ENCODE results near the gene AZU1. TPM values are rescaled to one million over a fixed set of nuclear protein-coding genes. Genes with fewer than 3 reads are reported as not detected.

The AZU1 gene
- total RNA-seq, 1 experiment from 2014 or later: not detected

- DNase-seq (ENCODE audit: low spot score): peak; percentile 97
These were observed 30.7 kb upstream of the AZU1 start, which contains the start of gene PTBP1 for GRCh38 chr19:796692-797527. TSS of gene PTBP1 (plus strand) at chr19:797452. CDS start at chr19:797498, 46 bp downstream.

- peak; percentile 85 for DNase-seq (ENCODE audit: low spot score)
These were observed 29.9 kb upstream of the AZU1 start for GRCh38 chr19:797528-798414.

GRCh38 chr19:798415-799075 is 29.1 kb upstream of the AZU1 start:
- peak; percentile 5 for DNase-seq (ENCODE audit: low spot score)

GRCh38 chr19:799076-799881 is 28.4 kb upstream of the AZU1 start:
- peak; percentile 38 for DNase-seq (ENCODE audit: low spot score)

- DNase-seq (ENCODE audit: low spot score): peak; percentile 67
These were observed 27.1 kb upstream of the AZU1 start for GRCh38 chr19:800360-801029.

GRCh38 chr19:801030-801860 is 26.4 kb upstream of the AZU1 start:
- no peak for DNase-seq (ENCODE audit: low spot score)

- no peak for DNase-seq (ENCODE audit: low spot score)
These were observed 25.7 kb upstream of the AZU1 start for GRCh38 chr19:801861-802497.

- no peak for DNase-seq (ENCODE audit: low spot score)
These were observed 25.0 kb upstream of the AZU1 start for GRCh38 chr19:802498-803098.

- DNase-seq (ENCODE audit: low spot score): no peak
These were observed 24.5 kb upstream of the AZU1 start for GRCh38 chr19:803099-803561.

GRCh38 chr19:803686-804418 is 23.8 kb upstream of the AZU1 start:
- no peak for DNase-seq (ENCODE audit: low spot score)

- DNase-seq (ENCODE audit: low spot score): no peak
These were observed 23.0 kb upstream of the AZU1 start for GRCh38 chr19:804419-805165.

GRCh38 chr19:805166-805551 is 22.5 kb upstream of the AZU1 start:
- DNase-seq (ENCODE audit: low spot score): no peak

- DNase-seq (ENCODE audit: low spot score): no peak
These were observed 21.8 kb upstream of the AZU1 start for GRCh38 chr19:805600-806550.

- DNase-seq (ENCODE audit: low spot score): no peak
These were observed 20.7 kb upstream of the AZU1 start for GRCh38 chr19:806815-807421.

- no peak for DNase-seq (ENCODE audit: low spot score)
These were observed 19.8 kb upstream of the AZU1 start for GRCh38 chr19:807627-808422.
